HCT116 (cell line): Measurements from ENCODE around the gene CAPG. TPM values are rescaled to one million over a fixed set of nuclear protein-coding genes. Genes with fewer than 3 reads are reported as not detected.

Experiments used
- ATAC-seq: fragments of 200-7000 bp; cut with Tn5 transposase; 2 replicates; pipeline ENCODE4 v1.9.1; 2020; ENCODE audit warnings: mild to moderate bottlenecking, moderate library complexity
- BruUV-seq: library from RNA; stranded (reverse); fragments of 400-500 nt; replicated peaks from 2 replicates; lab custom pipeline; 2021; lab: Mats Ljungman, UMichigan
- CTCF ChIA-PET: fragments of 300-600 bp; sonication (Branson Sonifier 250); formaldehyde crosslinking; loops from one replicate; lab custom pipeline; 2021; ENCODE audit warnings: antibody characterized with exemption; lab: Charles Lee
- POLR2A ChIA-PET: fragments of 300-600, 350-600 bp; sonication (Branson Sonifier 250); formaldehyde crosslinking; loops from one replicate; lab custom pipeline; 2021; ENCODE audit warnings: antibody characterized with exemption; lab: Charles Lee
- RAD21 ChIA-PET, 2 experiments: fragments of 300-600 bp; sonication (Branson Sonifier 250); formaldehyde crosslinking; loops; one replicate each; lab custom pipeline; 2023; ENCODE audit warnings: low total read pairs in 2 of 2; ENCODE audit not compliant: uncharacterized antibody in 2 of 2, unreplicated experiment in 2 of 2, low non-redundant PET in 1 of 2; lab: Charles Lee
- DNase-seq: peaks from one replicate; pipeline ENCODE4 v3.0.0-alpha.2; 2010; ENCODE audit warnings: low read depth, low spot score
- H2AFZ ChIP-seq: fragments of 200-600 bp; shearing (Covaris generic), sonication (generic); 2 replicates; pipeline ENCODE4 v1.6.1; 2017; ENCODE audit warnings: low read depth, mixed run types, mixed read lengths, antibody characterized with exemption, low read length; ENCODE audit not compliant: poor library complexity, severe bottlenecking
- H3K27ac ChIP-seq: 2 replicates; pipeline ENCODE4 v1.5.1; 2012; ENCODE audit warnings: low read depth, low read length
- H3K27me3 ChIP-seq: fragments of 200-600 bp; sonication (generic); 2 replicates; pipeline ENCODE4 v1.6.1; 2016; ENCODE audit warnings: mixed run types, low read length, mixed read lengths; ENCODE audit not compliant: insufficient read depth
- H3K36me3 ChIP-seq, 2 experiments: fragments of 200-500 bp in 1 of 2; fragments of 200-600 bp in 1 of 2; sonication (Bioruptor generic) in 1 of 2; sonication (generic) in 1 of 2; 2 replicates each; pipeline versions ENCODE4 v1.5.1 to v1.6.1; 2014 to 2016; ENCODE audit warnings: low read length in 2 of 2, inconsistent platforms in 1 of 2, mixed read lengths in 1 of 2, mixed run types in 1 of 2; ENCODE audit not compliant: insufficient read depth in 2 of 2, control insufficient read depth in 1 of 2
- H3K4me1 ChIP-seq, 2 experiments: fragments of 200-600 bp in 1 of 2; sonication (generic) in 1 of 2; 2 replicates each; pipeline versions ENCODE4 v1.5.1 to v1.6.1; 2012 to 2017; ENCODE audit warnings: low read length in 2 of 2, inconsistent platforms in 1 of 2, mild to moderate bottlenecking in 1 of 2, mixed read lengths in 1 of 2, mixed run types in 1 of 2, moderate library complexity in 1 of 2; ENCODE audit not compliant: insufficient read depth in 2 of 2, control insufficient read depth in 1 of 2
- H3K4me2 ChIP-seq: fragments of 200-600 bp; sonication (generic); 2 replicates; pipeline ENCODE4 v1.6.1; 2017; ENCODE audit warnings: mixed run types, low read length, mixed read lengths
- H3K4me3 ChIP-seq, 2 experiments: fragments of 200-600 bp in 1 of 2; sonication (generic) in 1 of 2; replicated peaks in 1 of 2; 2 replicates each; pipeline ENCODE4 v1.5.1; 2011 to 2016; ENCODE audit warnings: low read length in 2 of 2, control low read depth in 1 of 2, low read depth in 1 of 2, mild to moderate bottlenecking in 1 of 2, mixed read lengths in 1 of 2, mixed run types in 1 of 2
- H3K79me2 ChIP-seq: fragments of 200-600 bp; sonication (generic); 2 replicates; pipeline ENCODE4 v1.6.1; 2017; ENCODE audit warnings: mild to moderate bottlenecking, mixed run types, low read length, moderate library complexity, mixed read lengths; ENCODE audit not compliant: insufficient read depth
- H3K9ac ChIP-seq: fragments of 200-600 bp; sonication (generic); 2 replicates; pipeline ENCODE4 v1.6.1; 2016; ENCODE audit warnings: low read length, mixed read lengths
- H3K9me2 ChIP-seq: fragments of 200-600 bp; sonication (generic), shearing (Covaris generic); 2 replicates; pipeline ENCODE4 v1.6.1; 2017; ENCODE audit warnings: mixed run types, mild to moderate bottlenecking, moderate library complexity; ENCODE audit not compliant: insufficient read depth
- H3K9me3 ChIP-seq, 2 experiments: fragments of 200-500 bp in 1 of 2; fragments of 200-600 bp in 1 of 2; sonication (Bioruptor generic) in 1 of 2; sonication (generic) in 1 of 2; 2 replicates each; pipeline ENCODE4 v1.6.1; 2014 to 2017; ENCODE audit warnings: low read length in 2 of 2, mixed read lengths in 2 of 2, inconsistent platforms in 1 of 2, low read depth in 1 of 2, mild to moderate bottlenecking in 1 of 2, mixed run types in 1 of 2, moderate library complexity in 1 of 2; ENCODE audit not compliant: control insufficient read depth in 1 of 2, insufficient read depth in 1 of 2
- H4K20me1 ChIP-seq: fragments of 200-600 bp; sonication (generic), shearing (Covaris generic); 2 replicates; pipeline ENCODE4 v1.6.1; 2017; ENCODE audit warnings: mixed run types, mild to moderate bottlenecking, moderate library complexity; ENCODE audit not compliant: insufficient read depth
- CEBPB ChIP-seq: IDR thresholded peaks from 2 replicates; pipeline ENCODE4 v1.6.1; 2012; ENCODE audit warnings: low read depth
- EGR1 ChIP-seq: IDR thresholded peaks from 2 replicates; pipeline ENCODE4 v1.6.1; 2012; ENCODE audit warnings: low read depth
- EZH2 ChIP-seq: fragments of 200-600 bp; sonication (generic); IDR thresholded peaks from 2 replicates; pipeline ENCODE4 v1.6.1; 2017; ENCODE audit warnings: antibody characterized with exemption, mixed run types
- EZH2phosphoT487 ChIP-seq: fragments of 200-600 bp; IDR thresholded peaks from 2 replicates; pipeline ENCODE4 v1.6.1; 2018; ENCODE audit warnings: antibody characterized with exemption, borderline replicate concordance
- JUND ChIP-seq: IDR thresholded peaks from 2 replicates; pipeline ENCODE4 v1.6.1; 2012
- POLR2A ChIP-seq: IDR thresholded peaks from 2 replicates; pipeline ENCODE4 v1.7.0; 2011; ENCODE audit warnings: borderline replicate concordance; ENCODE audit not compliant: insufficient read depth, insufficient read length; ENCODE audit errors: extremely low read depth
- POLR2AphosphoS5 ChIP-seq: IDR thresholded peaks from 2 replicates; pipeline ENCODE4 v1.6.1; 2011; ENCODE audit warnings: mild to moderate bottlenecking, low read depth, low read length, moderate library complexity
- RAD21 ChIP-seq: IDR thresholded peaks from 2 replicates; pipeline ENCODE4 v1.6.1; 2012; ENCODE audit warnings: low read depth, mild to moderate bottlenecking
- SIN3A ChIP-seq: IDR thresholded peaks from 2 replicates; pipeline ENCODE4 v1.6.1; 2012; ENCODE audit warnings: low read depth
- SP1 ChIP-seq: IDR thresholded peaks from 2 replicates; pipeline ENCODE4 v1.6.1; 2012; ENCODE audit warnings: low read depth
- ZNF274 ChIP-seq: fragments of 200-500 bp; sonication (Bioruptor generic); IDR thresholded peaks from 2 replicates; pipeline ENCODE4 v1.6.1; 2014; ENCODE audit warnings: mild to moderate bottlenecking, low read depth, low read length, inconsistent platforms
- intact Hi-C: fragments of 100-400 bp; cut with micrococcal nuclease; formaldehyde crosslinking; loops from 2 replicates; pipeline ENCODE4 v1.10.0; 2022
- total RNA-seq: library from RNA; stranded (reverse); gene quantifications from one replicate; pipeline ENCODE4 v1.2.1, GENCODE V29; 2021; ENCODE audit not compliant: unreplicated experiment
- TF ChIP-seq, protein P1 (sequence below): IDR thresholded peaks from 2 replicates; pipeline ENCODE4 v1.6.1; 2011; ENCODE audit warnings: mild to moderate bottlenecking, low read length, moderate library complexity; ENCODE audit not compliant: insufficient replicate concordance; ENCODE audit errors: extremely low read depth
- TF ChIP-seq, protein P2 (sequence below): IDR thresholded peaks from 2 replicates; pipeline ENCODE4 v1.6.1; 2012; ENCODE audit warnings: low read depth

Gene CAPG
- total RNA-seq, 1 experiment from 2014 or later: 223 TPM

DNA sequence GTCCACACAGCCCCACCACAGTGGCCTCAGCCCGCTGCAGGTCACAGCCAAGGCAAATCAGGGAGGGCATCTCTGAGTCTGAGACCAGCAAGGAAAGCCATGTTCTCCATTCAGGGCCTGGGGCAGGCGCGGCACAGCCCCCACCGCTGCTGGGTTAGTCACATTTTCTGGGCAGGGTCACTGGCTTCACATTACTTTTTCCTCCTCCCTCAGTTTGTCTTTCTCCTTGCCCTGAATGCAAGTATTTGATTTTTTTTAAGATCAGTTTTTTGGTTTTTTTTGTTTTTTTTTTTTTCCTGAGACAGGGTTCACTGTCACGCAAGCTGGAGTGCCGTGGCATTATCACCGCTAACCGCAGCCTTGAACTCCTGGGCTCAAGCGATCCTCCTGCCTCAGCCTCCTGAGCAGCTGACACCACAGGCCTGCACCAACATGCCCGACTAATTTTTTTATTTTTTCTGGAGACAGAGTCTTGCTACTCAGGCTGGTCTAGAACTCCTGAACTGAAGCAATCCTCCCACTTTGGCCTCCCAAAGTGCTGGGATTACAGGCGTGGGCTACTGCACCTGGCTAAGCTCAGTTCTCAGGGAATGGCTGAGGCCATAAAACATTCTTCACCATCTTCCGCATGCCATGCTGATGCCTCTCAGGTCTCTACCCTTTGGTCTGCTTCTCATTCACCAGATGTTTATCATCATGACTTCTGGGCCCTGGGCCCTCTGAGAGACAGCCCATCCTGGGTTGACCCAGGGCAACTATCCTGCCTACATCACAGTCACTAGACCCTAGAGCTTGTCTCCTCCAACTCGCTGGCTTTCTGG, 628 bp upstream of the CAPG start:
- Histone ChIP-seq H3K4me1 (peaks cover 35 to 58% of the 10 kb centered on the region in 2 experiments), H3K4me2 (peak overlapping the region; percentile 92)
- RAD21 ChIA-PET: no interaction called here

More for the DNA sequence above, 628 bp upstream of the CAPG start:
- ATAC-seq: peak; percentile 23
- ChIA-PET CTCF (no interaction called here), POLR2A (interaction anchor here (0.9 kb wide), 1 partner anchor 128 kb away, joined by 4 read pairs; the partner anchor contains the start of gene MAT2A)
- intact Hi-C loops: loop anchor here (5.0 kb wide), 1 partner anchor 192 kb away; the partner anchor contains the start of gene TMEM150A
- H3K9ac ChIP-seq: peak overlapping the region; percentile 69
- no TSS peak for BruUV-seq
- peak overlapping the region; percentile 25 to 56 for H3K4me3 ChIP-seq
- H3K9me2 ChIP-seq: no peaks in the 10 kb centered on the region
- TF ChIP-seq POLR2AphosphoS5: no peak
- TF ChIP-seq, protein P1, sequence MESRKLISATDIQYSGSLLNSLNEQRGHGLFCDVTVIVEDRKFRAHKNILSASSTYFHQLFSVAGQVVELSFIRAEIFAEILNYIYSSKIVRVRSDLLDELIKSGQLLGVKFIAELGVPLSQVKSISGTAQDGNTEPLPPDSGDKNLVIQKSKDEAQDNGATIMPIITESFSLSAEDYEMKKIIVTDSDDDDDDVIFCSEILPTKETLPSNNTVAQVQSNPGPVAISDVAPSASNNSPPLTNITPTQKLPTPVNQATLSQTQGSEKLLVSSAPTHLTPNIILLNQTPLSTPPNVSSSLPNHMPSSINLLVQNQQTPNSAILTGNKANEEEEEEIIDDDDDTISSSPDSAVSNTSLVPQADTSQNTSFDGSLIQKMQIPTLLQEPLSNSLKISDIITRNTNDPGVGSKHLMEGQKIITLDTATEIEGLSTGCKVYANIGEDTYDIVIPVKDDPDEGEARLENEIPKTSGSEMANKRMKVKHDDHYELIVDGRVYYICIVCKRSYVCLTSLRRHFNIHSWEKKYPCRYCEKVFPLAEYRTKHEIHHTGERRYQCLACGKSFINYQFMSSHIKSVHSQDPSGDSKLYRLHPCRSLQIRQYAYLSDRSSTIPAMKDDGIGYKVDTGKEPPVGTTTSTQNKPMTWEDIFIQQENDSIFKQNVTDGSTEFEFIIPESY: no peak
- TF ChIP-seq RAD21: no peak
- TF ChIP-seq, protein P2, sequence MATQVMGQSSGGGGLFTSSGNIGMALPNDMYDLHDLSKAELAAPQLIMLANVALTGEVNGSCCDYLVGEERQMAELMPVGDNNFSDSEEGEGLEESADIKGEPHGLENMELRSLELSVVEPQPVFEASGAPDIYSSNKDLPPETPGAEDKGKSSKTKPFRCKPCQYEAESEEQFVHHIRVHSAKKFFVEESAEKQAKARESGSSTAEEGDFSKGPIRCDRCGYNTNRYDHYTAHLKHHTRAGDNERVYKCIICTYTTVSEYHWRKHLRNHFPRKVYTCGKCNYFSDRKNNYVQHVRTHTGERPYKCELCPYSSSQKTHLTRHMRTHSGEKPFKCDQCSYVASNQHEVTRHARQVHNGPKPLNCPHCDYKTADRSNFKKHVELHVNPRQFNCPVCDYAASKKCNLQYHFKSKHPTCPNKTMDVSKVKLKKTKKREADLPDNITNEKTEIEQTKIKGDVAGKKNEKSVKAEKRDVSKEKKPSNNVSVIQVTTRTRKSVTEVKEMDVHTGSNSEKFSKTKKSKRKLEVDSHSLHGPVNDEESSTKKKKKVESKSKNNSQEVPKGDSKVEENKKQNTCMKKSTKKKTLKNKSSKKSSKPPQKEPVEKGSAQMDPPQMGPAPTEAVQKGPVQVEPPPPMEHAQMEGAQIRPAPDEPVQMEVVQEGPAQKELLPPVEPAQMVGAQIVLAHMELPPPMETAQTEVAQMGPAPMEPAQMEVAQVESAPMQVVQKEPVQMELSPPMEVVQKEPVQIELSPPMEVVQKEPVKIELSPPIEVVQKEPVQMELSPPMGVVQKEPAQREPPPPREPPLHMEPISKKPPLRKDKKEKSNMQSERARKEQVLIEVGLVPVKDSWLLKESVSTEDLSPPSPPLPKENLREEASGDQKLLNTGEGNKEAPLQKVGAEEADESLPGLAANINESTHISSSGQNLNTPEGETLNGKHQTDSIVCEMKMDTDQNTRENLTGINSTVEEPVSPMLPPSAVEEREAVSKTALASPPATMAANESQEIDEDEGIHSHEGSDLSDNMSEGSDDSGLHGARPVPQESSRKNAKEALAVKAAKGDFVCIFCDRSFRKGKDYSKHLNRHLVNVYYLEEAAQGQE: no peak
- TF ChIP-seq EZH2phosphoT487: no peak
- TF ChIP-seq SIN3A: no peak
- no peak for TF ChIP-seq EZH2
- no peak for TF ChIP-seq ZNF274
- no peak for TF ChIP-seq CEBPB
- no peak for TF ChIP-seq JUND
- no peak for TF ChIP-seq POLR2A
- TF ChIP-seq EGR1: no peak
- no peak for TF ChIP-seq SP1
- H2AFZ ChIP-seq: no peak overlapping the region
- no peaks in the 10 kb centered on the region for H3K9me3 ChIP-seq
- H4K20me1 ChIP-seq: no peaks in the 10 kb centered on the region
- no peak for DNase-seq
- peak overlapping the region; percentile 50 for H3K27ac ChIP-seq
- no peaks in the 10 kb centered on the region for H3K27me3 ChIP-seq
- H3K36me3 ChIP-seq: 0 out of 4 replicates have a peak, but pooled peaks cover 0 to 3% of the 10 kb centered on the region in 2 experiments
- H3K79me2 ChIP-seq: peaks cover 65% of the 10 kb centered on the region
